ENCODE measurements around the gene CDHR5. TPM values are rescaled to one million over a fixed set of nuclear protein-coding genes. Genes with fewer than 3 reads are reported as not detected.
"Not testable (repeated sequence)": the region's sequence is repeated elsewhere in the genome, so short reads cannot be mapped to it uniquely, and the experiment has no call there.

CDHR5 gene
- polyA plus RNA-seq, 1 of the 3 experiments (the other 2 are of a cell fraction): not detected

DNA sequence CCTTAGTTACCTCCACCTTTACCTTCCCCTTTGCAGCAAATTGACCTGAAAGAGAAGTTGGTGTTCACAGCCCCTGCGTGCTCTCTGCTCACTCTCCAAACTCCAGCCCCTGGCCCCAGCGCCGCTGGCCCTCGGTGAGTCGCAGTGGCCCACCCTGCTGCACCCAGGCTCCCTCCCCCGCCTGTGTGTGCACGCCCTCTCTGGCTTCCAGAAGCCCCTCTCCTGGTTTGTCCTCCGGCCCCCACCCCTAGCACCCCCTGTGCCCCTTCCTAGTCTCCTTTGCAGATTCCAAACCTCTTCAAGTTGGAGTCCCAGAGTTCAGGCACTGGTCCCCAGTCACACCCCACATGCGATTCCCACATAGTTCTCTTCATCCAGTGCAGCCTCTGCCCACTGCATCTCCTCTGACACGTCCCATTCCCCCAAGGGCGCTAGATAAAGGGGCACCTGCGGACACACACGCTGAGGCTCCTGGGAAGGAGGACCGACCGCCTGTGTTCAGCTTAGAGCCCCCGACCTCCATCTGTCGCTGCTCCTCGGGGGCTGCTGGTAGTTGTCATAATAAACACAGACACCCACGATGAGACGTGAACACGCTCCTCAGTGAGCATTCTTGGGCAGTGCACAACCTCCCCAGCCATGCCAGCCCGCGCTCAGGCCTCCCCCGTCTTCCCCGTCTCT, 50.0 kb downstream of the CDHR5 start:
- ChIA-PET CTCF (interaction anchor here (0.8 to 1.5 kb wide), 4 partner anchors 20 to 148 kb away, joined by 3 to 5 read pairs (median 4); no protein-coding TSS in a partner anchor), POLR2A (interaction anchor here (0.7 to 1.8 kb wide), 3 partner anchors 11 to 63 kb away, joined by 3 to 14 read pairs (median 3); no protein-coding TSS in a partner anchor)
- no peaks in the 10 kb centered on the region for H3K36me3 ChIP-seq (replicated peaks in 1 of 2; ENCODE audit: control insufficient read depth in 1 of 2, insufficient read depth in 2 of 2, low read length in 1 of 2)
- H3K9me2 ChIP-seq: no peaks in the 10 kb centered on the region
- no peak overlapping the region for H3K27ac ChIP-seq (ENCODE audit: low read depth in 2 of 2, low read length in 1 of 2)
- H3K4me3 ChIP-seq (ENCODE audit: low read depth in 2 of 2, low read length in 1 of 2): peak overlapping the region; percentile 74 to 77
- peaks cover 4 to 28% of the 10 kb centered on the region in 2 experiments; a peak in 3 of 4 replicates for H3K4me1 ChIP-seq (ENCODE audit: control insufficient read depth in 1 of 2, insufficient read depth in 2 of 2, low read depth in 1 of 2, low read length in 1 of 2)
- TF ChIP-seq, protein P1, sequence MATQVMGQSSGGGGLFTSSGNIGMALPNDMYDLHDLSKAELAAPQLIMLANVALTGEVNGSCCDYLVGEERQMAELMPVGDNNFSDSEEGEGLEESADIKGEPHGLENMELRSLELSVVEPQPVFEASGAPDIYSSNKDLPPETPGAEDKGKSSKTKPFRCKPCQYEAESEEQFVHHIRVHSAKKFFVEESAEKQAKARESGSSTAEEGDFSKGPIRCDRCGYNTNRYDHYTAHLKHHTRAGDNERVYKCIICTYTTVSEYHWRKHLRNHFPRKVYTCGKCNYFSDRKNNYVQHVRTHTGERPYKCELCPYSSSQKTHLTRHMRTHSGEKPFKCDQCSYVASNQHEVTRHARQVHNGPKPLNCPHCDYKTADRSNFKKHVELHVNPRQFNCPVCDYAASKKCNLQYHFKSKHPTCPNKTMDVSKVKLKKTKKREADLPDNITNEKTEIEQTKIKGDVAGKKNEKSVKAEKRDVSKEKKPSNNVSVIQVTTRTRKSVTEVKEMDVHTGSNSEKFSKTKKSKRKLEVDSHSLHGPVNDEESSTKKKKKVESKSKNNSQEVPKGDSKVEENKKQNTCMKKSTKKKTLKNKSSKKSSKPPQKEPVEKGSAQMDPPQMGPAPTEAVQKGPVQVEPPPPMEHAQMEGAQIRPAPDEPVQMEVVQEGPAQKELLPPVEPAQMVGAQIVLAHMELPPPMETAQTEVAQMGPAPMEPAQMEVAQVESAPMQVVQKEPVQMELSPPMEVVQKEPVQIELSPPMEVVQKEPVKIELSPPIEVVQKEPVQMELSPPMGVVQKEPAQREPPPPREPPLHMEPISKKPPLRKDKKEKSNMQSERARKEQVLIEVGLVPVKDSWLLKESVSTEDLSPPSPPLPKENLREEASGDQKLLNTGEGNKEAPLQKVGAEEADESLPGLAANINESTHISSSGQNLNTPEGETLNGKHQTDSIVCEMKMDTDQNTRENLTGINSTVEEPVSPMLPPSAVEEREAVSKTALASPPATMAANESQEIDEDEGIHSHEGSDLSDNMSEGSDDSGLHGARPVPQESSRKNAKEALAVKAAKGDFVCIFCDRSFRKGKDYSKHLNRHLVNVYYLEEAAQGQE (IDR thresholded peaks at IDR 0.05; ENCODE audit: low read depth, low read length): no peak
- no peak for TF ChIP-seq NFIC (IDR thresholded peaks at IDR 0.05; ENCODE audit: borderline replicate concordance)
- TF ChIP-seq, protein P2, sequence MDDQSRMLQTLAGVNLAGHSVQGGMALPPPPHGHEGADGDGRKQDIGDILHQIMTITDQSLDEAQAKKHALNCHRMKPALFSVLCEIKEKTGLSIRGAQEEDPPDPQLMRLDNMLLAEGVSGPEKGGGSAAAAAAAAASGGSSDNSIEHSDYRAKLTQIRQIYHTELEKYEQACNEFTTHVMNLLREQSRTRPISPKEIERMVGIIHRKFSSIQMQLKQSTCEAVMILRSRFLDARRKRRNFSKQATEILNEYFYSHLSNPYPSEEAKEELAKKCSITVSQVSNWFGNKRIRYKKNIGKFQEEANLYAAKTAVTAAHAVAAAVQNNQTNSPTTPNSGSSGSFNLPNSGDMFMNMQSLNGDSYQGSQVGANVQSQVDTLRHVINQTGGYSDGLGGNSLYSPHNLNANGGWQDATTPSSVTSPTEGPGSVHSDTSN (IDR thresholded peaks at IDR 0.05): no peak
- TF ChIP-seq, protein P3, sequence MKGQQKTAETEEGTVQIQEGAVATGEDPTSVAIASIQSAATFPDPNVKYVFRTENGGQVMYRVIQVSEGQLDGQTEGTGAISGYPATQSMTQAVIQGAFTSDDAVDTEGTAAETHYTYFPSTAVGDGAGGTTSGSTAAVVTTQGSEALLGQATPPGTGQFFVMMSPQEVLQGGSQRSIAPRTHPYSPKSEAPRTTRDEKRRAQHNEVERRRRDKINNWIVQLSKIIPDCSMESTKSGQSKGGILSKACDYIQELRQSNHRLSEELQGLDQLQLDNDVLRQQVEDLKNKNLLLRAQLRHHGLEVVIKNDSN (IDR thresholded peaks at IDR 0.05; ENCODE audit: borderline replicate concordance, low read depth): no peak
- TF ChIP-seq FOSL2 (IDR thresholded peaks at IDR 0.05; ENCODE audit: borderline replicate concordance, low read depth): no peak
- TF ChIP-seq JUND (IDR thresholded peaks at IDR 0.05): no peak
- H4K20me1 ChIP-seq (ENCODE audit: insufficient read depth): peaks cover 31% of the 10 kb centered on the region
- H3K79me2 ChIP-seq (ENCODE audit: insufficient read depth): peaks cover 35% of the 10 kb centered on the region
- H3K27me3 ChIP-seq (ENCODE audit: insufficient read depth): no peaks in the 10 kb centered on the region
- H3K4me2 ChIP-seq: peak overlapping the region; percentile 97
- H3K9ac ChIP-seq: peak overlapping the region; percentile 62
- DNase-seq: no peak
- peak overlapping the region; percentile 93; the same call in 1 of the 2 replicates for H2AFZ ChIP-seq (ENCODE audit: low read depth)
- H3F3A ChIP-seq (replicated peaks; ENCODE audit: insufficient read depth): no peaks in the 10 kb centered on the region
- H3K9me3 ChIP-seq: no peaks in the 10 kb centered on the region
- 54% methylated on average over 24 of the region's 25 CpGs for WGBS (ENCODE audit: low lambda C conversion rate)

DNA sequence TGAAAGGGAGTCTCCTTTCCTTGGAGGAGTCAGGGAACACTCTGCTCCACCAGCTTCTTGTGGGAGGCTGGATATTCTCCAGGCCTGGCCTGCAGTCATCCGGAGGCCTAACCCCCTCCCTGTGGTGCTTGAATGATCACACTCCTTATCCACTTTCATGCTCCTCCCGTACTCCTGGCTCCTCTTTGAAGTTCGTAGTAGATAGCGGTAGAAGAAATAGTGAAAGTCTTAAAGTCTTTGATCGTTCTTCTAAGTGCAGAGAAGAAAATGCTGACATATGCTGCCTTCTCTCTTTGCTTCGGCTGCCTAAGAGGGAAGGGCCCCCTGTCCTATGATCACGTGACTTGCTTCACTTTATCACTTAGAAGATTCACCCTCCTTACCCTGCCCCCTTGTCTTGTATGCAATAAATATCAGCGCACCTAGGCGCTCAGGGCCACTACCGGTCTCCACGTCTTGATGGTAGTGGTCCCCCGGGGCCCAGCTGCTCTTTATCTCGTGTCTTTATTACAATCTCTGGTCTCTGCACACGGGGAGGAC, 50.7 kb downstream of the CDHR5 start:
- H3K36me3 ChIP-seq (replicated peaks in 1 of 2; ENCODE audit: control insufficient read depth in 1 of 2, insufficient read depth in 2 of 2, low read length in 1 of 2); H3K9ac ChIP-seq; H2AFZ ChIP-seq (ENCODE audit: low read depth); POLR2A ChIA-PET; H3K27me3 ChIP-seq (ENCODE audit: insufficient read depth); H3K9me3 ChIP-seq; H3K9me2 ChIP-seq; CTCF ChIA-PET; H3K27ac ChIP-seq (ENCODE audit: low read depth in 2 of 2, low read length in 1 of 2); DNase-seq; H3F3A ChIP-seq (replicated peaks; ENCODE audit: insufficient read depth): not testable (repeated sequence)
- 88% methylated on average over 13 of the region's 14 CpGs for WGBS (ENCODE audit: low lambda C conversion rate)
- 0 out of 4 replicates have a peak overlapping the region, but pooled peaks of 1 of the 2 experiments have one; percentile 77 for H3K4me3 ChIP-seq (ENCODE audit: low read depth in 2 of 2, low read length in 1 of 2)
- H3K4me1 ChIP-seq (ENCODE audit: control insufficient read depth in 1 of 2, insufficient read depth in 2 of 2, low read depth in 1 of 2, low read length in 1 of 2): peaks cover 8 to 30% of the 10 kb centered on the region in 2 experiments; a peak in 3 of 4 replicates
- peaks cover 24% of the 10 kb centered on the region for H4K20me1 ChIP-seq (ENCODE audit: insufficient read depth)
- peaks cover 29% of the 10 kb centered on the region for H3K79me2 ChIP-seq (ENCODE audit: insufficient read depth)
- peak overlapping the region; percentile 97 for H3K4me2 ChIP-seq
